ENCODE data around the gene LRRC10B. TPM values are rescaled to one million over a fixed set of nuclear protein-coding genes. Genes with fewer than 3 reads are reported as not detected.

Gene LRRC10B
- polyA plus RNA-seq, 2 of the 4 experiments (the other 2 are of a cell fraction) = 0.03 to 0.04 TPM

DNA sequence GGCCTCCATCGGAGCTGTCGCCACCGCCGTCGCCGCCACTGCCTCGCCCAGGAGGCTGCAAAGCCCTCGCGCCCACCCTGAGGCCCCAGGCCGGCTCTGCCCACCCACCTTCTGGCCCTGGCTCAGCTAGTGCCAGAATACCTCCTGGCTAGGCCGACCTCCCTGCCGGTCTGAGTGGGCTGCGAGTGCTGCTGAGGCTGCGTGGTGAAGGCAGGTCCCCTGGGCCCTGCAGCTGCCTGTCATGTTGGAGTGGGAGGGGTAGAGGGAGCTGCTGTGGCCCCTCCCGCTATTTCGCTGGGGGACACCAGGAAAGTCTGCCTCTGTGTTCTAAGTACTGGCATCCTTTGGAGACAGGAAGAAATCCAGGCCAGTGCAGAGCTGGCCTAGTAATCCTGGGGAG lies 34.2 kb downstream of the LRRC10B start:
- Histone ChIP-seq H3K9me3 (no peaks in the 10 kb centered on the region), H3K27ac (peak overlapping the region in 1 of 2 experiments; percentile 75; a peak in 3 of 6 replicates), H3K4me1 (peaks cover 35% of the 10 kb centered on the region), H3K4me2 (no peak overlapping the region), H3K4me3 (no peak overlapping the region)
- FAIRE-seq (no peak), DNase-seq (ENCODE audit: low read depth in 1 of 2, low spot score in 1 of 2) (no peak), ATAC-seq (peak in 1 of 2 experiments; percentile 5; a peak in 1 of 6 replicates)
- ChIA-PET POLR2A (no interaction called here), CTCF (interaction anchor here (1.5 to 5.7 kb wide), 6 partner anchors 11 to 85 kb away, joined by 4 to 56 read pairs (median 22); no protein-coding TSS in a partner anchor)
- TF ChIP-seq MAZ (IDR thresholded peaks at IDR 0.05; ENCODE audit: borderline replicate concordance, low read depth, low read length) (no peak), SREBF2 (IDR thresholded peaks at IDR 0.05) (no peak), POLR2AphosphoS2 (conservative IDR thresholded peaks at IDR 0.05; ENCODE audit: low read length) (no peak), ZFP36 (IDR thresholded peaks at IDR 0.05; ENCODE audit: borderline replicate concordance, partially characterized antibody) (no peak), RAD21 (conservative IDR thresholded peaks at IDR 0.05 in 1 of 2, IDR thresholded peaks at IDR 0.05 in 1 of 2) (no peak)
- TF ChIP-seq, protein P1, sequence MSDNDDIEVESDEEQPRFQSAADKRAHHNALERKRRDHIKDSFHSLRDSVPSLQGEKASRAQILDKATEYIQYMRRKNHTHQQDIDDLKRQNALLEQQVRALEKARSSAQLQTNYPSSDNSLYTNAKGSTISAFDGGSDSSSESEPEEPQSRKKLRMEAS (IDR thresholded peaks at IDR 0.05) = no peak
- WGBS (ENCODE audit: missing lambda C conversion rate) = 83% methylated on average over 13 of the region's 16 CpGs

DNA sequence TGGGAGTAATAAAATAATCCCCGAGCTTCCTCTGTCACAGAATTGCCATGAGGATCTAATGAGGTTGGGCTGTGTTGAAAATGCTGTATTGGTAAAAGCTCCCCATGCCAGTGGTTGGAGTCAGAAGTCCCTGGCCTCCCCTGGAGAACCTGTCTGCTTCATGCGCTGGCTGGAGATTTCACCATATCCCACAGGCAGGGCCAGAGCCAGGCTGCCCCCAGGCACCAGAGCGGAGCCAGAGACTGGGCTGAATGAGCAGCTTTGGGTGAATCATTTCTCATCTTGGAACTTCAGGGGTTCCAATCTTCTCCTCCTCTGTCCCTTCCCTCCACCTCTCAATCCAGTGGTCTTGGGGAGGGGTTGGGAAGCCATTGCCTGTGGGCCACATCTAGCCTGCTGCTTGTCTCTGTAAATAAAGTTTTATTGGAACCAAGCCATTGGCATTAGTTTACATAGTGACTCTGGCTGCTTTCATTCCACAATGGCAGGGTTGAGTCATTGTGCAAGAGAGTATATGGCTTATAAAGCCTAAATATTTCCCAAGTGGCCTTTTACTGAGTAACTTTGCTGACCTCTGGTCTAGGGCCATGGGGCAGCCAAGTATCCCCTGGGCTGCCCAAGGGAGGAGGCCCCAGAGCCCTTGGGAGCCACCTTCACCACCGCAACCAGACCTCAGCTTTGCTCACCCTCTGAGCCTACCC lies 35.2 kb downstream of the LRRC10B start:
- no peak for FAIRE-seq
- H3K4me2 ChIP-seq = peak overlapping the region; percentile 35
- POLR2A ChIA-PET = no interaction called here

More for the DNA sequence above, 35.2 kb downstream of the LRRC10B start:
- H3K4me3 ChIP-seq = no peak overlapping the region
- peaks cover 35% of the 10 kb centered on the region for H3K4me1 ChIP-seq
- TF ChIP-seq SREBF2 (IDR thresholded peaks at IDR 0.05) (no peak), ZFP36 (IDR thresholded peaks at IDR 0.05; ENCODE audit: borderline replicate concordance, partially characterized antibody) (no peak), BCL3 (IDR thresholded peaks at IDR 0.05) (0 out of 3 replicates have a peak, but pooled peaks have one; percentile 20), MYC (IDR thresholded peaks at IDR 0.05; ENCODE audit: borderline replicate concordance, low read length) (no peak), CEBPB (IDR thresholded peaks at IDR 0.05) (peak; percentile 48 to 84; a peak in 3 of 4 replicates), FOSL2 (IDR thresholded peaks at IDR 0.05) (no peak), FOSL2 (CRISPR knock-in tag; IDR thresholded peaks at IDR 0.05) (peak; percentile 68), HOXB13 (CRISPR knock-in tag; IDR thresholded peaks at IDR 0.05; ENCODE audit: low read depth) (0 out of 2 replicates have a peak, but pooled peaks have one; percentile 24), NR3C1 (IDR thresholded peaks at IDR 0.05) (no peak), HOXA7 (CRISPR knock-in tag; IDR thresholded peaks at IDR 0.05) (no peak)
- TF ChIP-seq, protein P2, sequence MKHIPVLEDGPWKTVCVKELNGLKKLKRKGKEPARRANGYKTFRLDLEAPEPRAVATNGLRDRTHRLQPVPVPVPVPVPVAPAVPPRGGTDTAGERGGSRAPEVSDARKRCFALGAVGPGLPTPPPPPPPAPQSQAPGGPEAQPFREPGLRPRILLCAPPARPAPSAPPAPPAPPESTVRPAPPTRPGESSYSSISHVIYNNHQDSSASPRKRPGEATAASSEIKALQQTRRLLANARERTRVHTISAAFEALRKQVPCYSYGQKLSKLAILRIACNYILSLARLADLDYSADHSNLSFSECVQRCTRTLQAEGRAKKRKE (CRISPR knock-in tag; IDR thresholded peaks at IDR 0.05; ENCODE audit: low read depth) = no peak
- TF ChIP-seq, protein P3, sequence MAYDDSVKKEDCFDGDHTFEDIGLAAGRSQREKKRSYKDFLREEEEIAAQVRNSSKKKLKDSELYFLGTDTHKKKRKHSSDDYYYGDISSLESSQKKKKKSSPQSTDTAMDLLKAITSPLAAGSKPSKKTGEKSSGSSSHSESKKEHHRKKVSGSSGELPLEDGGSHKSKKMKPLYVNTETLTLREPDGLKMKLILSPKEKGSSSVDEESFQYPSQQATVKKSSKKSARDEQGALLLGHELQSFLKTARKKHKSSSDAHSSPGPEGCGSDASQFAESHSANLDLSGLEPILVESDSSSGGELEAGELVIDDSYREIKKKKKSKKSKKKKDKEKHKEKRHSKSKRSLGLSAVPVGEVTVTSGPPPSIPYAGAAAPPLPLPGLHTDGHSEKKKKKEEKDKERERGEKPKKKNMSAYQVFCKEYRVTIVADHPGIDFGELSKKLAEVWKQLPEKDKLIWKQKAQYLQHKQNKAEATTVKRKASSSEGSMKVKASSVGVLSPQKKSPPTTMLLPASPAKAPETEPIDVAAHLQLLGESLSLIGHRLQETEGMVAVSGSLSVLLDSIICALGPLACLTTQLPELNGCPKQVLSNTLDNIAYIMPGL (CRISPR knock-in tag; IDR thresholded peaks at IDR 0.05; ENCODE audit: borderline replicate concordance) = no peak
- TF ChIP-seq, protein P4, sequence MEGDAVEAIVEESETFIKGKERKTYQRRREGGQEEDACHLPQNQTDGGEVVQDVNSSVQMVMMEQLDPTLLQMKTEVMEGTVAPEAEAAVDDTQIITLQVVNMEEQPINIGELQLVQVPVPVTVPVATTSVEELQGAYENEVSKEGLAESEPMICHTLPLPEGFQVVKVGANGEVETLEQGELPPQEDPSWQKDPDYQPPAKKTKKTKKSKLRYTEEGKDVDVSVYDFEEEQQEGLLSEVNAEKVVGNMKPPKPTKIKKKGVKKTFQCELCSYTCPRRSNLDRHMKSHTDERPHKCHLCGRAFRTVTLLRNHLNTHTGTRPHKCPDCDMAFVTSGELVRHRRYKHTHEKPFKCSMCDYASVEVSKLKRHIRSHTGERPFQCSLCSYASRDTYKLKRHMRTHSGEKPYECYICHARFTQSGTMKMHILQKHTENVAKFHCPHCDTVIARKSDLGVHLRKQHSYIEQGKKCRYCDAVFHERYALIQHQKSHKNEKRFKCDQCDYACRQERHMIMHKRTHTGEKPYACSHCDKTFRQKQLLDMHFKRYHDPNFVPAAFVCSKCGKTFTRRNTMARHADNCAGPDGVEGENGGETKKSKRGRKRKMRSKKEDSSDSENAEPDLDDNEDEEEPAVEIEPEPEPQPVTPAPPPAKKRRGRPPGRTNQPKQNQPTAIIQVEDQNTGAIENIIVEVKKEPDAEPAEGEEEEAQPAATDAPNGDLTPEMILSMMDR (IDR thresholded peaks at IDR 0.05) = no peak
- CTCF ChIA-PET = interaction anchor here (2.0 to 5.7 kb wide), 9 partner anchors 8 to 98 kb away, joined by 6 to 56 read pairs (median 16); partner anchors contain the start of gene LRRC10B
- WGBS (ENCODE audit: missing lambda C conversion rate) = 65% methylated on average over 4 of the region's 4 CpGs
- DNase-seq (ENCODE audit: low read depth in 1 of 2, low spot score in 1 of 2) (peak; percentile 44 to 62), ATAC-seq (peak; percentile 16 to 32; a peak in 3 of 6 replicates)
- H3K27ac ChIP-seq = peak overlapping the region in 1 of 2 experiments; percentile 75; a peak in 3 of 6 replicates
- no peaks in the 10 kb centered on the region for H3K9me3 ChIP-seq
